OCI-LY7 (cell line): ENCODE data around the gene RNF14. TPM values are rescaled to one million over a fixed set of nuclear protein-coding genes. Genes with fewer than 3 reads are reported as not detected.

Experiments
- BruUV-seq: library from RNA; stranded (reverse); fragments of 400-500 nt; replicated peaks from 2 replicates; lab custom pipeline; 2021; lab: Mats Ljungman, UMichigan
- CTCF ChIA-PET: fragments of 300-600 bp; sonication (Branson Sonifier 250); formaldehyde crosslinking; loops from one replicate; lab custom pipeline; 2022; ENCODE audit warnings: antibody characterized with exemption; ENCODE audit not compliant: unreplicated experiment; lab: Charles Lee
- POLR2A ChIA-PET: fragments of 300-600 bp; sonication (Branson Sonifier 250); formaldehyde crosslinking; loops from one replicate; lab custom pipeline; 2022; ENCODE audit warnings: antibody characterized with exemption; lab: Charles Lee
- DNase-seq: peaks from one replicate; pipeline ENCODE4 v3.0.0-alpha.2; 2015; ENCODE audit warnings: low spot score
- H2AFZ ChIP-seq: fragments of 200-600 bp; sonication (generic), shearing (Covaris generic); 2 replicates; pipeline ENCODE4 v1.6.1; 2014; ENCODE audit warnings: mild to moderate bottlenecking, antibody characterized with exemption, low read length, moderate library complexity
- H3K27ac ChIP-seq: fragments of 200-600 bp; sonication (generic); 2 replicates; pipeline ENCODE4 v1.5.1; 2014; ENCODE audit warnings: mixed run types, low read depth, mild to moderate bottlenecking, moderate library complexity, low read length, inconsistent platforms; ENCODE audit not compliant: poor library complexity, severe bottlenecking
- H3K36me3 ChIP-seq: fragments of 200-600 bp; sonication (generic); 2 replicates; pipeline ENCODE4 v1.6.1; 2014; ENCODE audit warnings: mild to moderate bottlenecking, antibody characterized with exemption, low read length, moderate library complexity, mixed read lengths; ENCODE audit not compliant: insufficient read depth
- H3K4me1 ChIP-seq: fragments of 200-600 bp; sonication (generic); 2 replicates; pipeline ENCODE4 v1.5.1; 2014; ENCODE audit warnings: mild to moderate bottlenecking, low read length; ENCODE audit not compliant: insufficient read depth, poor library complexity, severe bottlenecking
- H3K4me2 ChIP-seq: fragments of 200-600 bp; sonication (generic); 2 replicates; pipeline ENCODE4 v1.6.1; 2014; ENCODE audit warnings: mild to moderate bottlenecking, low read length
- H3K4me3 ChIP-seq: fragments of 200-600 bp; sonication (generic); 2 replicates; pipeline ENCODE4 v1.5.1; 2014; ENCODE audit warnings: mild to moderate bottlenecking, low read depth, low read length; ENCODE audit not compliant: poor library complexity, severe bottlenecking
- H3K79me2 ChIP-seq: fragments of 200-600 bp; sonication (generic); 2 replicates; pipeline ENCODE4 v1.6.1; 2016; ENCODE audit warnings: low read depth, mild to moderate bottlenecking, low read length, moderate library complexity, mixed read lengths; ENCODE audit not compliant: insufficient read depth
- H3K9me2 ChIP-seq: fragments of 200-600 bp; sonication (generic); 2 replicates; pipeline ENCODE4 v1.6.1; 2016; ENCODE audit warnings: mild to moderate bottlenecking, low read length, mixed read lengths; ENCODE audit not compliant: insufficient read depth
- H3K9me3 ChIP-seq: fragments of 200-600 bp; sonication (generic); 2 replicates; pipeline ENCODE4 v1.6.1; 2014; ENCODE audit warnings: mild to moderate bottlenecking, mixed run types, low read length, mixed read lengths
- H4K20me1 ChIP-seq: fragments of 200-600 bp; sonication (generic); 2 replicates; pipeline ENCODE4 v1.6.1; 2014; ENCODE audit warnings: mild to moderate bottlenecking, antibody characterized with exemption, low read length, moderate library complexity, mixed read lengths; ENCODE audit not compliant: insufficient read depth
- EZH2phosphoT487 ChIP-seq: fragments of 200-600 bp; sonication (generic); IDR thresholded peaks from 2 replicates; pipeline ENCODE4 v1.6.1; 2018; ENCODE audit warnings: low read depth, borderline replicate concordance, mild to moderate bottlenecking, mixed run types, antibody characterized with exemption, low read length, moderate library complexity, mixed read lengths
- intact Hi-C: fragments of 100-400 bp; cut with micrococcal nuclease; formaldehyde crosslinking; loops from one replicate; pipeline ENCODE4 v1.10.0; 2022; ENCODE audit not compliant: unreplicated experiment
- total RNA-seq, 2 experiments: library from RNA; depleted of rRNA in 1 of 2; stranded (reverse); fragments of >200 nt in 1 of 2; shearing (Covaris generic) in 1 of 2; gene quantifications; 2 replicates each; pipeline ENCODE4 v1.2.3, GENCODE V29; 2014 to 2022
- TF ChIP-seq, protein P1 (sequence below): fragments of 200-600 bp; sonication (generic); conservative IDR thresholded peaks from 2 replicates; pipeline ENCODE4 v1.5.1; 2014; ENCODE audit warnings: mild to moderate bottlenecking, antibody characterized with exemption, low read length, moderate library complexity, mixed read lengths

Gene RNF14
- total RNA-seq, 2 experiments from 2014 or later = 31.7 to 41.1 TPM

- H3K4me3 ChIP-seq = no peak overlapping the region
- no peaks in the 10 kb centered on the region for H3K9me3 ChIP-seq
- H3K79me2 ChIP-seq = no peaks in the 10 kb centered on the region
- no peaks in the 10 kb centered on the region for H3K9me2 ChIP-seq
- H3K27ac ChIP-seq = no peak overlapping the region
- CTCF ChIA-PET = no interaction called here
- no peaks in the 10 kb centered on the region for H3K4me1 ChIP-seq
- TF ChIP-seq, protein P1, sequence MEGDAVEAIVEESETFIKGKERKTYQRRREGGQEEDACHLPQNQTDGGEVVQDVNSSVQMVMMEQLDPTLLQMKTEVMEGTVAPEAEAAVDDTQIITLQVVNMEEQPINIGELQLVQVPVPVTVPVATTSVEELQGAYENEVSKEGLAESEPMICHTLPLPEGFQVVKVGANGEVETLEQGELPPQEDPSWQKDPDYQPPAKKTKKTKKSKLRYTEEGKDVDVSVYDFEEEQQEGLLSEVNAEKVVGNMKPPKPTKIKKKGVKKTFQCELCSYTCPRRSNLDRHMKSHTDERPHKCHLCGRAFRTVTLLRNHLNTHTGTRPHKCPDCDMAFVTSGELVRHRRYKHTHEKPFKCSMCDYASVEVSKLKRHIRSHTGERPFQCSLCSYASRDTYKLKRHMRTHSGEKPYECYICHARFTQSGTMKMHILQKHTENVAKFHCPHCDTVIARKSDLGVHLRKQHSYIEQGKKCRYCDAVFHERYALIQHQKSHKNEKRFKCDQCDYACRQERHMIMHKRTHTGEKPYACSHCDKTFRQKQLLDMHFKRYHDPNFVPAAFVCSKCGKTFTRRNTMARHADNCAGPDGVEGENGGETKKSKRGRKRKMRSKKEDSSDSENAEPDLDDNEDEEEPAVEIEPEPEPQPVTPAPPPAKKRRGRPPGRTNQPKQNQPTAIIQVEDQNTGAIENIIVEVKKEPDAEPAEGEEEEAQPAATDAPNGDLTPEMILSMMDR = no peak
- TF ChIP-seq EZH2phosphoT487 = no peak
- H4K20me1 ChIP-seq = no peaks in the 10 kb centered on the region
- peaks cover 89% of the 10 kb centered on the region for H3K36me3 ChIP-seq
- no TSS peak for BruUV-seq
- POLR2A ChIA-PET = no interaction called here
- DNase-seq = no peak
- intact Hi-C loops = no loop called here
- no peak overlapping the region for H2AFZ ChIP-seq
- no peak overlapping the region for H3K4me2 ChIP-seq
These were observed 37.2 kb upstream of the RNF14 start for GRCh38 chr5:141931694-141932093.

- Histone ChIP-seq H3K27ac (no peak overlapping the region), H3K79me2 (no peaks in the 10 kb centered on the region), H3K4me3 (no peak overlapping the region), H3K9me3 (no peaks in the 10 kb centered on the region), H3K4me1 (no peaks in the 10 kb centered on the region), H3K9me2 (no peaks in the 10 kb centered on the region), H2AFZ (no peak overlapping the region), H3K4me2 (no peak overlapping the region), H4K20me1 (no peaks in the 10 kb centered on the region), H3K36me3 (peaks cover 85% of the 10 kb centered on the region)
- no TSS peak for BruUV-seq
- DNase-seq = no peak
- TF ChIP-seq EZH2phosphoT487 = no peak
- TF ChIP-seq, protein P1 = no peak
- POLR2A ChIA-PET = interaction anchor here (0.7 kb wide), 1 partner anchor 11 kb away, joined by 4 read pairs; no protein-coding TSS in a partner anchor
- intact Hi-C loops = no loop called here
- CTCF ChIA-PET = no interaction called here
These were observed 35.8 kb upstream of the RNF14 start for GRCh38 chr5:141933151-141933550.

DNA sequence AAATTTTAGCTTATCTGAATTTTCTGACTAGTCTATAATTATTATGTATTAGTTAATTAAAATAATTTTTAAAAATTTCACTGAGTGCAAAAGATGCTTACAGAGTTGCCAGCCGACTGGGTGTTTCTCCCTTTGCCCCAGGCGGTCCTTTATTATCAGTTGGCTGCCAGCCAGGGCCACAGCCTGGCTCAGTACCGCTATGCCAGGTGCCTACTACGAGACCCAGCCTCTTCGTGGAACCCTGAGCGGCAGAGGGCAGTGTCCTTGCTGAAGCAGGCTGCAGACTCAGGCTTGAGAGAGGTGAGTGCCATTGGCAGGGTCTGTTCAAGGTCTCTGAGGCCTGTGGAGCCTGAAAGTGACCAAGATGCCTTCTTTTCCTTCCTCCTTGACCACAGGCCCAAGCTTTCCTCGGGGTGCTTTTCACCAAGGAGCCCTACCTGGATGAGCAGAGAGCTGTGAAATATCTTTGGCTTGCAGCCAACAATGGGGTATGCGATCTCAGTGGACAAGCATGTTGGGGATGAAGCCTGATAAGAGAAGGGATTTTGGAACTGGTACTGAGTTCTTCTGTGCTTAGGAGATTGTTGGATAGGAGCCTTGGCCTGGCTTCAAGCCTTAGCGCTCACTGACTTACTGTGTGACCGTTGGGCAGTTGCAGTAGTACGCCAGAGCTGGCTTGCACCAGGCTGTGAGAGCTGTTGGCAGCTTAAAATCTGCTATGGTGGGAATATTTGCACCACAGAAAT lies 34.6 kb upstream of the RNF14 start:
- Histone ChIP-seq H4K20me1 (no peaks in the 10 kb centered on the region), H3K27ac (no peak overlapping the region), H3K4me1 (no peaks in the 10 kb centered on the region), H3K36me3 (peaks cover 84% of the 10 kb centered on the region), H2AFZ (no peak overlapping the region), H3K9me3 (no peaks in the 10 kb centered on the region), H3K4me2 (no peak overlapping the region), H3K9me2 (no peaks in the 10 kb centered on the region), H3K79me2 (no peaks in the 10 kb centered on the region), H3K4me3 (no peak overlapping the region)
- no peak for DNase-seq
- intact Hi-C loops = no loop called here
- ChIA-PET CTCF (no interaction called here), POLR2A (no interaction called here)
- no TSS peak for BruUV-seq
- TF ChIP-seq, protein P1 = no peak
- no peak for TF ChIP-seq EZH2phosphoT487
